ENCODE measurements around the gene ZNF546. TPM values are rescaled to one million over a fixed set of nuclear protein-coding genes. Genes with fewer than 3 reads are reported as not detected.
A peak's percentile ranks its signal among the peaks of the same experiment; 100 is the strongest.

ZNF546 gene
- polyA plus RNA-seq, 4 donors, result 4.4 to 6.4 (median 5.6) TPM

DNA sequence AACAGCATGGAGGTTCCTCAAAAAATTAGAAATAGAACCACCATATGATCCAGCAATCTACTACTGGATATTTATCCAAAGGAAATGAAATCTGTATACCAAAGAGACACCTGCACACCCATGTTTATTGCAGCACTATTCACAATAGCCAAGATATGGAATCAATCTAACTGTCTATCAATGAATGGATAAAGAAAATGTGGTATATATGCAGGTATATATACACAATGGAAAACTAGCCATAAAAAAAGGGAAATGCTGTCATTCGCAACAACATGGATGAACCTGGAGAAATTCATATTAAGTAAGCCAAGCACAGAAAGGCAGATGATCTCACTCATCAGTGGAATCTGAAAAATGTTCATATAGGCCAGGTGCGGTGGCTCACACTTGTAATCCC lies 56.6 kb downstream of the ZNF546 start:
- no peak for DNase-seq (ENCODE audit: low read depth in 4 of 4, low spot score in 3 of 4)

DNA sequence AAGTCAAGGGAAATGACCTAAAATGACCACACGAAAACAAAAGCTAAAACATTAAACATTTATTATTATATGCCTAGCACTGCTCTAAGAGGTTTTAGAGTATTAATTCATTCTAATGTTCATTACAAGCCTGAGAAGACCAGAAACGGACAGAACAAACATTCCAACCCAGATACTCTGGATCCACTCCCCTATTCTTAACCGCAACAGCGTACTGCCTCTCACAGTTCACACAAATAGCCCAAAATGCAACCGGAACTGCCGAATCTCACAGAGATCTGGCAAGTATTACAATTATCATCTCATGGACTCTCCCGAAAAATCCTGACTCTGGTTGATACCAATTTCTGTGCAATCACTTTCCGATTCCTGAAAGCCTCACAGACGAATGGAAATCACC lies 57.8 kb downstream of the ZNF546 start:
- no peak for DNase-seq (ENCODE audit: low read depth in 4 of 4, low spot score in 3 of 4)

DNA sequence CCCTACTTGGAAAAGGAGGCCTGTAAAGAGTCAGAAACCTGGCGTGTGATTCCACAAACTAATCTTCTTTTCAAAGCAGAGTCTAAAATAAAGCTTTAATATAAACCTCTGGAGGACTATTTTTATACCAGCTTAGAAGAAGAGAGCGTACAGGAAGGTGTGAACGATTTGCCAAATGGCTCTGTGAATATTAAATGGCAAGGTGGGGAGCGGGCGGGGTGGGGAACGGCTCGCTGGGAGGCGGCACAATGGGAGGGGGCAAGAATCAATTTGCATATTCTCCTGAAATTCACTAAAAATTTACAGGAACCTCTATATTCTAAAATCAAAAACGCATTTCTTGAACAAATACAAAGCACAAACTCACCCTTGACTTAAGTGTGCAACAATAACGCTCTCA lies 58.2 kb downstream of the ZNF546 start:
- DNase-seq (ENCODE audit: low read depth in 4 of 4, low spot score in 3 of 4), result no peak

DNA sequence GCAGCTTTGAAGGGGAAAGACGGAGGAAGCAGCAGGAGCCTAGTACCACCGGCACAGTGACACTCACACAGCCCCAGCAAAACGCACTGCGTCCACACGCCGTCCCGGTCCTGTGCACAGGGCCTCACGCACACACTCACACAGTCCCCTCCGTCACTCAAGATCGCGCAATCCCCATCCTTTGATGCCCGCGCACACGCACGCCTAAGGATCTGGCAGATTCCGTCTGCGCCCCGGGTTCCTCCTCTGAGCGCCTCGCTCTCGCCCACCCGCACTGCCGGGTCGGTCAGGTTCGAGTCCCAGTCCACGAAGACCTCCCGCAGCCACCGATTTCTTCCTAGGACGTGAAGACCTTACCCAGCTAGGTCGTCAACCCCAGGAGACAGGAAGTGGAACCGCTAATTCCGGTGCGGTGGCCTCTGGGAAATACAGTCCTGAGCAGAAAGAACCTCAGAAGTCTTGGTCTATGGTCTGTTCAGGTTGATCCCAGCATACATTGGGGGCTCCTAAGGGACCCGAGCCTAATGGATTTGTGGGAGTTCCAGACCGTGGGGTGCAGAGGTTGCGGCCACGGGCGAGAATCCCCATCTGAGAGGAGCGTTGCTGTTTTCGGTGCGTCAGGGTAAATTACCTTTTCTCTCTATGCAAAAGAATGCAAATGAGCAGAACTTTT lies 59.1 kb downstream of the ZNF546 start, which contains the start of gene ZNF780B:
Gene ZNF780B, minus strand, starts transcription at position 400 of the 673 bp plus-strand sequence. CDS start 5,899 bp downstream, outside the sequence.
- peak; percentile 24 to 66 (median 47) for DNase-seq (ENCODE audit: low read depth in 4 of 4, low spot score in 3 of 4)

DNA sequence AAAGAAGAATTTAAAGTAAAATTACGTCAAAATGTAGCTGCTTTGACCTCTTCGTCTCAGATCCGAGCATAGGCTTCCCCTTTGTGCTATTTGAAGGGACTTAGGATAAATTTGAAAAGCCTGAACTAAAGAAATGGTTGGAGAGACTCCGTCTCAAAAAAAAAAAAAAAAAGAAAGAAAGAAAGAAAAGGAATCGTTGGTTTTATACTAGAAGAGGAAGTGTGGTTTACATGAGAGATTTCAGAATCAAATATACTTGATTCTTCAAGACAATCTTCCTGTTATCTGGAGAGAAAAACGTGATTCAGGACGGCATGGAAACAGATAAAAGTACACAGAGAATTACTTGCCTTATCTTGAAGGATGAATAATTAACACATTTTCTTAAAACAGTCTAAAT lies 59.6 kb downstream of the ZNF546 start:
- DNase-seq (ENCODE audit: low read depth in 4 of 4, low spot score in 3 of 4), result no peak

DNA sequence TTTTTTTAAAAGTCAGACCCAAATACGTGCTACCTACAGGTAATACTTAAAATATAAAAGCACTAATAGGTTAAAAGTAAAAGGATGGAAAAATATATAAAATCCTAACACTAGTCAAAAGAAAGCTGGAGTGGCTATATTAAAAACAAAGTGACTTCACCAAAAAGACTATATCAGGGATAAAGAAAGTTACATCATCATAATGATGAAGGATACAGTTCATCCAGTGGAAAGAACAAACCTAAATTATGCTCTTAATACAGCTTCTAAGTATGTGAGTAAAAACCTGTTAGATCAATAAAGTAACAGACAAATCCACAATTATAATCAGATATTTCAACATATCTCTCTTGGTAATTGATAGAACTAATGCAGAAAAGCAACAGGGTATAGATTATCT lies 60.3 kb downstream of the ZNF546 start:
- DNase-seq (ENCODE audit: low read depth in 4 of 4, low spot score in 3 of 4), result no peak

DNA sequence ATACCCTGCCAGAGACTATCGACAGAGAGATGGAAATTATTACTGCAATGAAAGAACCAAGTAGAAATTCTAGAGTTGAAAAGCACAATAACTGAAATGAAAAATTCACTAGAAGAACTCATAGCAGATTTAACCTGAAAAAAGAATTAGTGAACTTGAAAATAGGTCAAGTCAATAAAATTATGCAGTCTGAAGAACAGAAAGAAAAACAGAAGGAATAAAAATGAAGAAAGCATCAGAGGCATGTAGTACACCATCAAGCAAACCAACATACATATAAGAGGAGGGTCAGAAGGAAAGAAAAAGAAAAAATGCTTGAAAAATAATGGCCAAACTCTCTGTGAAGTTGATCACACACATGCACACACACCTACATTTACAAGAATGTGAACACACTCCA lies 62.8 kb downstream of the ZNF546 start:
- no peak for DNase-seq (ENCODE audit: low read depth in 4 of 4, low spot score in 3 of 4)

DNA sequence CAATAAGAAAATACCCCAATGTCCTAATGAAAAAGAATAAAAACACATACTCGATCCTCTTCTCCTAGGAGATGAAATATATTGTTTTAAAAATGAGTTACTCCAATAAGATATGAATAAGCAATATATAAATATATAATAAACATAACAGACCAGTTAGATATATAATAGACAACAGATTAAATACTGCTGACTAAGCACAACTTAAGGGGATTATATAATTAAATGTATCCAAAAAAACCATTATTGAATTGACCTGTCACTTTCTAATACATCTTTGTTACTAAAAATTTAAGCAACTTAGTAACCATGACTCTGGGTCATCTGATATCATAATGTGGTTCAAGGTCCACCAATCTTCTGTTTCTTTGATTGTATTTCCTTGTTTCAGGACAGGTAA lies 73.2 kb downstream of the ZNF546 start:
- DNase-seq (ENCODE audit: low read depth in 4 of 4, low spot score in 3 of 4), result no peak

Other genes with a start within 250 kb of the ZNF546 start
- not detected for gene LEUTX, start 218.2 kb upstream of the ZNF546 start, polyA plus RNA-seq (ENCODE audit: insufficient read length in 4 of 4)
- gene DYRK1B, start 162.9 kb upstream of the ZNF546 start, polyA plus RNA-seq (ENCODE audit: insufficient read length in 4 of 4), result 10 to 100 TPM; 33.1 to 39.8 (median 36.8) TPM
- 100 to 1,000 TPM; 308 to 340 (median 323) TPM for gene FBL, start 150.7 kb upstream of the ZNF546 start, polyA plus RNA-seq (ENCODE audit: insufficient read length in 4 of 4)
- gene FCGBP, start 62.4 kb upstream of the ZNF546 start, polyA plus RNA-seq (ENCODE audit: insufficient read length in 4 of 4), result 1 to 10 TPM; 5.6 to 9.5 (median 7.6) TPM
- gene PSMC4, start 25.9 kb upstream of the ZNF546 start, polyA plus RNA-seq (ENCODE audit: insufficient read length in 4 of 4), result 100 to 1,000 TPM in 1 of 4 donors, 10 to 100 TPM in 3; 86.6 to 105 (median 92.7) TPM
- gene ZNF780B, start 59.2 kb downstream of the ZNF546 start, polyA plus RNA-seq (ENCODE audit: insufficient read length in 4 of 4), result 10 to 100 TPM; 18.8 to 29.1 (median 21.1) TPM
- gene ZNF780A, start 93.9 kb downstream of the ZNF546 start, polyA plus RNA-seq (ENCODE audit: insufficient read length in 4 of 4), result 10 to 100 TPM; 16.9 to 22.8 (median 19.8) TPM
- gene MAP3K10, start 194.4 kb downstream of the ZNF546 start, polyA plus RNA-seq (ENCODE audit: insufficient read length in 4 of 4), result 10 to 100 TPM; 12.7 to 17.8 (median 13.7) TPM
- gene TTC9B, start 221.3 kb downstream of the ZNF546 start, polyA plus RNA-seq (ENCODE audit: insufficient read length in 4 of 4), result under 1 TPM in 3 of 4 donors, not detected in 1; 0.10 to 0.19 (median 0.17) TPM
- gene CCNP, start 229.6 kb downstream of the ZNF546 start, polyA plus RNA-seq (ENCODE audit: insufficient read length in 4 of 4), result 1 to 10 TPM in 3 of 4 donors, under 1 TPM in 1; 0.55 to 1.8 (median 1.3) TPM

Data from right renal pelvis (tissue), 4 donors.